ENCODE data around the gene BIRC6.

The BIRC6 gene

GRCh38 chr2:32498306-32498705, 141.5 kb downstream of the BIRC6 start:
- Mint-ChIP-seq H3K36me3 (ENCODE audit: low read depth) (peaks cover 48% of the 10 kb centered on the region), H3K4me3 (no peak overlapping the region), H3K4me1 (no peaks in the 10 kb centered on the region), H3K27ac (no peak overlapping the region), H3K27me3 (ENCODE audit: low read depth) (no peaks in the 10 kb centered on the region), H3K9me3 (no peaks in the 10 kb centered on the region)
- no peak for TF ChIP-seq CTCF (IDR thresholded peaks at IDR 0.05; ENCODE audit: unreplicated experiment in 3 of 3)

DNA sequence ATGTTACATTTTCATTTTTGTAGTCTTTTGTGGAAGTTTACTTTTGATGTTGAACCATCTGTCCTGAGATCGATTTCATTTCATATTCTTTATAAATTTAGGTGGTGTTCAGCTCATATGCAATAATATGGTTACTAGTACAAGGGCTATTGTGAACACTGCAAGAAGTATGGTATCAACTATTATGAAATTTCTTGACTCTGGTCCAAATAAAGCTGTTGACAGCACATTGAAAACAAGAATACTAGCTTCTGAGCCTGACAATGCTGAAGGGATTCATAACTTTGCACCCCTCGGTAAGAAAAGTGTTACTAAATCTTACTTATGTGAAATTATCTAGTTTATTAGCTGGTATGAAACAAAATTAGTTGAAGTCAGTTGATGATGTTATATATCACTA, 146.1 kb downstream of the BIRC6 start:
- no peak overlapping the region for H3K27ac Mint-ChIP-seq
- H3K27me3 Mint-ChIP-seq (ENCODE audit: low read depth) = no peaks in the 10 kb centered on the region
- no peaks in the 10 kb centered on the region for H3K4me1 Mint-ChIP-seq
- H3K4me3 Mint-ChIP-seq = no peak overlapping the region
- no peak for TF ChIP-seq CTCF (IDR thresholded peaks at IDR 0.05; ENCODE audit: unreplicated experiment in 3 of 3)
- H3K36me3 Mint-ChIP-seq (ENCODE audit: low read depth) = peaks cover 50% of the 10 kb centered on the region
- no peaks in the 10 kb centered on the region for H3K9me3 Mint-ChIP-seq

- H3K27ac Mint-ChIP-seq = no peak overlapping the region
- no peaks in the 10 kb centered on the region for H3K27me3 Mint-ChIP-seq (ENCODE audit: low read depth)
- no peaks in the 10 kb centered on the region for H3K9me3 Mint-ChIP-seq
- no peak overlapping the region for H3K4me3 Mint-ChIP-seq
- TF ChIP-seq CTCF (IDR thresholded peaks at IDR 0.05; ENCODE audit: unreplicated experiment in 3 of 3) = no peak
- no peaks in the 10 kb centered on the region for H3K4me1 Mint-ChIP-seq
- H3K36me3 Mint-ChIP-seq (ENCODE audit: low read depth) = peaks cover 56% of the 10 kb centered on the region
Observed at GRCh38 chr2:32504877-32505478, 148.2 kb downstream of the BIRC6 start.

GRCh38 chr2:32506446-32506845, 149.6 kb downstream of the BIRC6 start:
- Mint-ChIP-seq H3K4me1 (no peaks in the 10 kb centered on the region), H3K36me3 (ENCODE audit: low read depth) (peaks cover 65% of the 10 kb centered on the region), H3K27ac (no peak overlapping the region), H3K27me3 (ENCODE audit: low read depth) (no peaks in the 10 kb centered on the region), H3K4me3 (no peak overlapping the region), H3K9me3 (no peaks in the 10 kb centered on the region)
- TF ChIP-seq CTCF (IDR thresholded peaks at IDR 0.05; ENCODE audit: unreplicated experiment in 3 of 3) = no peak

GRCh38 chr2:32514946-32515345, 158.1 kb downstream of the BIRC6 start:
- Mint-ChIP-seq H3K4me3 (no peak overlapping the region), H3K27me3 (ENCODE audit: low read depth) (no peaks in the 10 kb centered on the region), H3K36me3 (ENCODE audit: low read depth) (peaks cover 73% of the 10 kb centered on the region), H3K9me3 (no peaks in the 10 kb centered on the region), H3K27ac (no peak overlapping the region), H3K4me1 (no peaks in the 10 kb centered on the region)
- TF ChIP-seq CTCF (IDR thresholded peaks at IDR 0.05; ENCODE audit: unreplicated experiment in 3 of 3) = no peak

- Mint-ChIP-seq H3K36me3 (ENCODE audit: low read depth) (peaks cover 69% of the 10 kb centered on the region), H3K27ac (no peak overlapping the region), H3K4me1 (no peaks in the 10 kb centered on the region), H3K9me3 (no peaks in the 10 kb centered on the region), H3K4me3 (no peak overlapping the region), H3K27me3 (ENCODE audit: low read depth) (no peaks in the 10 kb centered on the region)
- no peak for TF ChIP-seq CTCF (IDR thresholded peaks at IDR 0.05; ENCODE audit: unreplicated experiment in 3 of 3)
Observed at GRCh38 chr2:32516567-32516966, 159.7 kb downstream of the BIRC6 start.
